NOMO-1 (cell line): Measurements from ENCODE around the gene PLEKHA7.
"Not testable (repeated sequence)": the region's sequence is repeated elsewhere in the genome, so short reads cannot be mapped to it uniquely, and the experiment has no call there.

ENCODE experiments used
- DNase-seq, 2 experiments: peaks; one replicate each; lab custom pipeline; 2025; ENCODE audit not compliant: unreplicated experiment in 2 of 2; lab: John Stamatoyannopoulos, UW

PLEKHA7 gene, protein sequence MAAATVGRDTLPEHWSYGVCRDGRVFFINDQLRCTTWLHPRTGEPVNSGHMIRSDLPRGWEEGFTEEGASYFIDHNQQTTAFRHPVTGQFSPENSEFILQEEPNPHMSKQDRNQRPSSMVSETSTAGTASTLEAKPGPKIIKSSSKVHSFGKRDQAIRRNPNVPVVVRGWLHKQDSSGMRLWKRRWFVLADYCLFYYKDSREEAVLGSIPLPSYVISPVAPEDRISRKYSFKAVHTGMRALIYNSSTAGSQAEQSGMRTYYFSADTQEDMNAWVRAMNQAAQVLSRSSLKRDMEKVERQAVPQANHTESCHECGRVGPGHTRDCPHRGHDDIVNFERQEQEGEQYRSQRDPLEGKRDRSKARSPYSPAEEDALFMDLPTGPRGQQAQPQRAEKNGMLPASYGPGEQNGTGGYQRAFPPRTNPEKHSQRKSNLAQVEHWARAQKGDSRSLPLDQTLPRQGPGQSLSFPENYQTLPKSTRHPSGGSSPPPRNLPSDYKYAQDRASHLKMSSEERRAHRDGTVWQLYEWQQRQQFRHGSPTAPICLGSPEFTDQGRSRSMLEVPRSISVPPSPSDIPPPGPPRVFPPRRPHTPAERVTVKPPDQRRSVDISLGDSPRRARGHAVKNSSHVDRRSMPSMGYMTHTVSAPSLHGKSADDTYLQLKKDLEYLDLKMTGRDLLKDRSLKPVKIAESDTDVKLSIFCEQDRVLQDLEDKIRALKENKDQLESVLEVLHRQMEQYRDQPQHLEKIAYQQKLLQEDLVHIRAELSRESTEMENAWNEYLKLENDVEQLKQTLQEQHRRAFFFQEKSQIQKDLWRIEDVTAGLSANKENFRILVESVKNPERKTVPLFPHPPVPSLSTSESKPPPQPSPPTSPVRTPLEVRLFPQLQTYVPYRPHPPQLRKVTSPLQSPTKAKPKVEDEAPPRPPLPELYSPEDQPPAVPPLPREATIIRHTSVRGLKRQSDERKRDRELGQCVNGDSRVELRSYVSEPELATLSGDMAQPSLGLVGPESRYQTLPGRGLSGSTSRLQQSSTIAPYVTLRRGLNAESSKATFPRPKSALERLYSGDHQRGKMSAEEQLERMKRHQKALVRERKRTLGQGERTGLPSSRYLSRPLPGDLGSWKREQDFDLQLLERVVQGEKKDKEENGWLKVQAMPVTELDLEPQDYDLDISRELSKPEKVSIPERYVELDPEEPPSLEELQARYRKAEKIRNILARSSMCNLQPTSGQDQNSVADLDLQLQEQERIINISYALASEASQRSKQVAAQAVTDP

DNA sequence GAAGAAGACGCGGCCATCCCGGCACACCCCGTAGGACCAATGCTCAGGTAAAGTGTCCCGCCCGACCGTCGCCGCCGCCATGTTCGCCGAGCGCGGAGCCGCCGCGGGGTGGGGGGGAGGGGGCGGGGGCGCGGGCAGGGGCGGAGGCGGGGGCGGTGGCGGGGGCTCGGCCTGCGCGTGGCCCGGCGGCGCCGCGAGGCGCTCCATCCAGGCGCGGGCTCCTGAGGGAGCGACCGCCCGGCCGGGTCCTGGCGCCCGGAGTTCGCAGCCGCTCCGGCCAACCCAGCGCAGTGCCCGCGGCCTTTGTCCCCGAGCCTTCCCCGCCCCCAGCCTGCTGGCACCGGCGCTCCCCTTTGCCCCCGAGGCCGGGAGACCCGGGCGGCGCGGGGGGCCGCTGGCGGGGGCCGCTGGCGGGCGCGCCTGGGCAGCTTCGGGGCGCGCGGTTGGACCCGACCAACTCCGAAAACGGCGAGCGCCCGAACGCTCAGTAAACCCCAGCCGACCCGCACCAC, at the start of gene PLEKHA7:
PLEKHA7 (minus strand) TSS at position 94 of the 512 bp plus-strand sequence; CDS start at position 81, 13 bp downstream.
- DNase-seq, result no peak

DNA sequence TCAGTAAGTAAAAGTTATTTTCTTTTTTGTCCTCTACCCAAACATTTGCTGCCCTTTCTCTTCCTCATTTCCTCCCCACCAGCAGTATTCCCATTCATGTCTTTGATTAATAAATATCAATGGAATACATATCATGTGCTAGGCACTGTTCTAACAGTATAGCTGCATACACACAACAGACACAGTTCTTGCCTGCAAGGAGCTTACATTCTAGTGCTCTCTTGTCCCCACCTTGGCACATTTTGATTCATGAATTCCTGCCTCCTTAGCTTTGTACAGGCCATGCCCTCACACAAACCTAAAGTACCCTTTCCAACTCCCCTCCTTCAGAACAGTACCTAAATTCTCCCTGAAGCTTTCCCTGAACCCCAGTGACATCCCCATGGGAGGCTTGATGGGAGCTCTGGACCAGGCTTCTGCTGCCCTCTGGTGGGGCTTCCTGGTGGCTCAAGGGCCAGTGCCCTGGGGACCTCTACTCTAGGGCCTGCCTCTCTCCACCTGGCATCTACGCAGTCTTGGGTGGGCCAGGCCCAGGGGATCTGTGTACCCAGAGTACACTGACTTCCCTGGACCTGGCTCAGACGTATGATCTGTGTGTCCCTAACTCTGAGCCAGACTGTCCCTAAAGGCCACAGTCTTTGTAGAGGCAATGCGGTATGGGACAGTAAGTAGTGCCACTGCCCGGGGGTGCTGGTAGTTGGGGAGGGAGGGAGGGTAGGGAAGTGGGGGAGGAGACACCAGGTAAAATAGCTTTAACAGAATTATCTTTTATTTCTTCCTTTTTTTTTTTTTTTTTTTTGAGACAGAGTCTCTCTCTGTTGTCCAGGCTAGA, 49.2 kb upstream of the PLEKHA7 start:
- DNase-seq, result peak in 1 of 2 experiments; percentile 14

DNA sequence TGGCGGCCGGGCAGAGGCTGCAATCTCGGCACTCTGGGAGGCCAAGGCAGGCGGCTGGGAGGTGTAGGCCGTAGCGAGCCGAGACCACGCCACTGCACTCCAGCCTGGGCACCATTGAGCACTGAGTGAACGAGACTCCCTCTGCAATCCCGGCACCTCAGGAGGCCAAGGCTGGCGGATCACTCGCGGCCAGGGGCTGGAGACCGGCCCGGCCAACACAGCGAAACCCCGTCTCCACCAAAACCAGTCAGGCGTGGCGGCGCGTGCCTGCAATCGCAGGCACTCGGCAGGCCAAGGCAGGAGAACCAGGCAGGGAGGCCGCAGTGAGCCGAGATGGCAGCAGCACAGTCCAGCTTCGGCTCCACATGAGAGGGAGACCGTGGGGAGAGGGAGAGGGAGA, 36.9 kb upstream of the PLEKHA7 start:
- not testable (repeated sequence) for DNase-seq

DNA sequence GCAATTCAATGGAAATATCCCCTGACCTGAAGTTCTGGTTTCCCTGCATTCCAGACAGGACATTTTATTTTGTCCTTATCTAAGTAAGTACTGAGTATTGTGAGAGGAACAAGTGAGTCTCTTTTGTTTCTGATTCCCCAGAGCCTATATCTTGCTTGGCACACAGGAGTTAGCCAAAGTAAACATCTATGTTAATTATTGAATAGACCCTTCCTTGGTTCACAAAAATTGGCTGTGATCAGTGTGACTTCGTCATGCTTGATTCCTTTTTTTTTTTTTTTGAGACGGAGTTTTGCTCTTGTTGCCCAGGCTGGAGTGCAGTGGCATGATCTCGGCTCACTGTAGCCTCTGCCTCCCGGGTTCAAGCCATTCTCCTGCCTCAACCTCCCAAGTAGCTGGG, 34.3 kb upstream of the PLEKHA7 start:
- not testable (repeated sequence) for DNase-seq

DNA sequence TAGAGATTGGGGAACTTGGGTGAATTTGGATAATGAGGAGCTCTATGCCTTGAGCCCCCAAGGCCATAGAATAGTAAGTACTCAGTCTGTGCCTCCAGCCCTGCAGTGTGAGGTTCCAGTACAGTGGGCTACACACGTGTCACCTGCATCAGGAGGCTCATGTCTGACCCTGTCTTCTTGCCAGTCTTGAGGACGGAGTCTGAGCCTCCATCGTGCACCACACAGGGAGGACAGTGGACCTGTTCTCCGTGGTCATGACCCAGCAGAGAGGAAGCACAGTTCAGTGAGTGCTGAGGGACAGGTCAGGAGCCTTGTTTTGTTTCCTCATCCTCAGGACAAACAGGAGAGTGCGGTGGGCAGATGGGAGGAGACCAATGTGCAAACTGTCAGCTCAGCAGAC, 32.5 kb upstream of the PLEKHA7 start:
- DNase-seq, result no peak

DNA sequence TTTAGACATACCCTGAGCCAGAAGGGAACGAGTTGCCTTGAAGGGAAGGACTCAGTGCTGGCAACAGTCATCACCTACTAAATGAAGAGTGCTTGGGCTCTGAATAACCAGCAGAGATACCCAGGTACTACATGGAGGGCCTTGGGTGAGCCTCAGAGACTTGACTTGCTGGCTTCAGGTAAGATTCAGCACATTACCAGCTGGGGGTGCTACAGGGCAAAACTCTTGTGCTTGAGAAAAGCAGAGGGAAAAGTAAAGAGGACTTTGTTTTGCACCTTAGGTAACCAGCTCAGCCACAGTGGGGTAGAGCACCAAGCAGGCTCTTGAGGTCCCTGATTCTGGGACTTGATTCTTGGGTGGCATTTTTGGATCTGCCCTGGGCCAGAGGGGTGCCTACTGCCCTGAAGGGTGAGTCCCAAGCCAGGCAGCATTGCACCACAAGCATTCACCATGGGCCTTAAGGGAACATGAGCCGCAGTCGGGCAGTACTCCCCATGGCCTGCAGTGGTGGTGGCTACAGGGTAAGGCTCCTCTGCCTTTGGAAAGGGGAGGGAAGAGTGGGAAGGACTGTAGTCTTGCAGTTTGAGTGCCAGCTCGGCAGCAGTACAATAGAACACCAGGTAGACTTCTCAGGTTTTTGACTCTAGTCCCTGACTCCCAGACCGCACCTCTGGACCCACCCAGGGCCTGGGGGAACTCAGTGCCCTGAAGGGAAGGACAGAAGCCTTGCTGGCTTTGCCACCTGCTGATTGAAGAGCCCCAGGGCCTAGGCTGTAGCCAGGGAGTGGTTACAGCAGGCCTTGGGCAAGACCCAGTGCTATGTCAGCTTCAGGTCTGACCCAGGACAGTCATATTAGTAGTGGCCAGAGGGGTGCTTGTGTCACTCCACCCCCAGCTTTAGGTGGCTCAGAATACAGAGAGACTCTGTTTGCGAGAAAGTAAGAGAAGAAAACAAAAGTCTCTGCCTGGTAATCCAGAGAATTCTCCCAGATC, 22.7 kb upstream of the PLEKHA7 start:
- DNase-seq, result no peak

DNA sequence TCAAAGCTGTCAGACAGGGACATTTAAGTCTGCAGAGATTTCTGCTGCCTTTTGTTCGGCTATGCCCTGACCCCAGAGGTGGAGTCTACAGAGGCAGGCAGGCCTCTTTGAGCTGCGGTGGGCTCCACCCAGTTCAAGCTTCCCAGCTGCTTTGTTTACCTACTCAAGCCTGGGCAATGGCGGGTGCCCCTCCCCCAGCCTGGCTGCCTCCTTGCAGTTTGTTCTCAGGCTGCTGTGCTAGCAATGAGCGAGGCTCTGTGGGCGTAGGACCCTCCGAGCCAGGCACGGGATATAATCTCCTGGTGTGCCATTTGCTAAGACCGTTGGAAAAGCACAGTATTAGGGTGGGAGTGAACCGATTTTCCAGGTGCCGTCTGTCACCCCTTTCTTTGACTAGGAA, 19.8 kb upstream of the PLEKHA7 start:
- DNase-seq, result not testable (repeated sequence)

DNA sequence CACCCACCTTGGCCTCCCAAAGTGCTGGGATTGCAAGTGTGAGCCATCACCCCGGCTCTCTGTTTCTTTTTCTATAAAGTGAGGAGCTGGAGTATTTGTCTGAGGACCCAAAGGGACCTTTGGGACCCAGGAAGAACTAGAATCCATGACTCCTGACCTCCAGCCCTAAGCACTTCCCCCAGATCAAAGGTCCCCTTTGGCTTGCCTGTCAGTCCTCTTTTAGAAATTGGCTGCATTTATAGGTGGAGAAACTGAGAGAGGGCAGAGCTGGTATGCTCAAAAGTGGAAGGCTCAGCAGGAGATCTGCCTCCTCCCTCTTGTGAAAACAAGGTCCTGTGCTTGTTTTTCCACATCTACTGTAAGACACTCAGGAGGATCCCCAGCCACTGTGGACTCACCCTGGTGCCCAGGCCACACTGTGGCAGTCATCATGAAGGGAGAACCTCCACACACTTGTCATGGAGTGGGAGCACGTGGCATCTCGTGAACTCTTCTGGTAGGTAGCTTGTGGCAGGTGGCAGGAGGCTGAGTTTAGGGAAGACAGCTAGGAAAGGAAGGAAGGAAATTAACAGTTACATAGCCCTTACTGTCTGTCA, 12.4 kb upstream of the PLEKHA7 start:
- no peak for DNase-seq

DNA sequence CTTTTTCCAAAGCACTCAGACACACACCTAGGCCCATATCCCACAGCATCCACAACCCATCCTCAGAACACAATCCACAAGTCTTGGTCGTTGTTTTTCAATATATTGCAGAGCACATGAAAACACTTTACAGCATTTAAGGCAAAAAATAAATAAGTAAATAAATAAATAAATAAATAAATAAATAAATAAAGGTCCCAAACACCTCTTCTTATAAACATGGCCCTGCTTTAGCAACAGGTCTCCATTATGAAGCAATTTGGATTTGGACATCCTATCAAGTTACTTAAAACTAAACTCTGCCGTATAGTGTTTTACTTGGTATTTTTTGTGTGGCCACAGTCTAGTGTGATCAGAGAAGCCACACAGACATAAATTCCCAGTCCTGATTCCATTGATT, 10.7 kb upstream of the PLEKHA7 start:
- DNase-seq, result no peak

DNA sequence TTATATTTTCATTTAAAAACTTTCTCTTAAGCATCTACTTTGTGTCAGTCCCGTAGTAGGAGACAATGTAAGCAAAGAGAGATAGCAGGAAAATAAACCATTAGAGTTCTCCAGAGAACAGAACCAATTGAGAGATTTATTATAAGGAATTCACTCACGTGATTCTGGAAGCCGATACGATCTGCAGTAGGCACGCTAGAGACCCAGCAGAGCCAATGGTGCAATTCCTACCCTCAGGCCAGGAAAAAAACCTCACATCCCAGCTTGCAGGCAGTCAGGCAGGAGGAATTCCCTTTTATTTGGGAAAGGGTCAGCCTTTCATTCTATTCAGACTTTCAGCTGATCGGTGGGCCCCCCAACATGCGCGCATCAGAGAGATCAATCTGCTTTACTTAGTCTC, 7.3 kb upstream of the PLEKHA7 start:
- DNase-seq, result no peak

DNA sequence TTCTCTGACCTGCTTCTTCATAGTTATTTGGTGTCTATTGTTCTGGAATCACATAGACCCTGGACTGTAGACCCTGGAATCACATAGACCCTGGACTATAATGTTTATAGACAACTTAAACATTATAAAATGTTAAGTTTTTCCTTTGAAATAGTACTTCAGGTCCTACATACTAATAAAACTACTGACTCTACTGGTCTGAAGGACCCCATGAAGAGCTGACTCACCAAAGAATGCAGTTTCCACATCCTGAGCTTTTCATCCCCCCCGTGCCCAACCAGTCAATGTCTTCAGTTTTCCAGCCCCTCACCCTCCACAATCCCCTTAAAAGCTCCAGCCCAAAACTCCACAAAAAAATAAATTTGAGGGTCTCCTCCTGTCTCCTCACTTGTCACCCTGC, 6.6 kb upstream of the PLEKHA7 start:
- no peak for DNase-seq

DNA sequence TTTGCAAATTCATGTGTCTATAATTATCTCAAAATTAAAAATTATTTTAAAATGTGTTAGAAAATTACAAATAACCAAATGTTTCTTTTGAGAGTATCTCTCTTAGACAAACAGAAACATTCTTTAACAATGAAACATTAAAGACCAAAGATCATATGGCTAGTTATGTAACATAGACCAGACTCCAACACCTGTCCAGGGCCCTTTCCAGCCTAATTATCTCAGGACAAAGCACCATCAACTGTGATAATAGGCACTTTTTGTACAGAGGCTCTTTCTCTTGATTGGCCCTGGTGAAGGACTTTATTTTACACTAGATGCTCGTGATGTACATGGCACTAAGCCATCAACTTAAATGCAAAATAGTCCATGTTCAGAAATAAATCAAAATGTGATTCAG, 5.0 kb upstream of the PLEKHA7 start:
- DNase-seq, result no peak

DNA sequence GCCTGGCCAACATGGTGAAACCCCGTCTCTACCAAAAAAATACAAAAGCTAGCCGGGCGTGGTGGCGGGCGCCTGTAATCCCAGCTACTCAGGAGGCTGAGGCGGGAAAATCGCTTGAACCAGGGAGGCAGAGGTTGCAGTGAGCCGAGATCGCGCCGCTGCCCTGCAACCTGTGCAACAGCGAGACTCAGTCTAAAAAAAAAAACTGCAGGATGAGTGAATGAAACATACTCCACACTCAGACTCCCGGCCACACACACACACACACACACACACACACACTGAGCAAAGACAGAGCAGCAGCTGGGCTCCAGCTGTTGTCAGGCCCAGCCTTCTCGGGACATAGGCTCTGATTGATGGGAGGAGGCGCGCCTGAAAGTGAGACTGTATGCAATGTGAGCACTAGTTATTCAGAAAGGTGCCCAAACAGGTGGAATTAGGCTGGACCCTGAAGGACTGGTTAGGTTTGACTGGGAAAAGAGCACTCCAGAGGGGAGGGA, 1.5 kb upstream of the PLEKHA7 start:
- DNase-seq, result no peak

DNA sequence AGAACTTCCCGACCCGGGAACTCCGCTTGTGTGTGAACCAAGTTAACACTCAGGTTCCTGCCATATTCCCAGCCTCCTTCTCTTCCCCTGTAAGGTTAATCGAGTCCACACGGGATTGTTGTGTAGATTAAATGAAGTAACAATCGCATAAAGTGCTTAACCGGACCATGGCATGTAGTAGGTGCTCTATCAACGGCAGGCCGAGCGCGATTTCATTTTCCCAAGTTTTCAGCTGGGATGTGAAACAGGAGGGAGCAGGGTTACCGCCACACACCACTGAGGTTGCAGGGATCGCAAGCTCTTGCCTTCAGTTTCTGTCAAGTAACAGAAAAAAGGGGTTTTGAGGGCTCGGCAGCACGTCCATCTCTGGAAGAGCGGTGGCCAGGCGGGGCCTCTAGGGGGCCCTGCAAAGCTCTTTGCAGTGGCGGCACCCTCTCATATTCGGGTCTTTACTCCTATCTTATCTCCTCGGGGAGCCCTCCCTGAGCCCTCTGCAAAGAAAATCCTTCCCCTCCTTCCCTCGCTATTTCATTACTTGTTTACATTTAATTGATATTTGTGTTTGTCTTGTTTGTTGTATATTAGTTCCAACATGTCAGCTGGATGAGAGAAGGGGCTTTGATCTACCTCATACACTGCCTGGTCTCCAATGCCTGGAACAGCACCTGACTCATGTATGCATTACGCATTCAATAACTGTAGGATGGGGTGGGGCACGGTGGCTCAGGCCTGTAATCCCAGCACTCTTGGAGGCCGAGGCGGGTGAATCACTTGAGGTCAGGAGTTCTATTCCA, 816 bp upstream of the PLEKHA7 start:
- DNase-seq, result no peak

DNA sequence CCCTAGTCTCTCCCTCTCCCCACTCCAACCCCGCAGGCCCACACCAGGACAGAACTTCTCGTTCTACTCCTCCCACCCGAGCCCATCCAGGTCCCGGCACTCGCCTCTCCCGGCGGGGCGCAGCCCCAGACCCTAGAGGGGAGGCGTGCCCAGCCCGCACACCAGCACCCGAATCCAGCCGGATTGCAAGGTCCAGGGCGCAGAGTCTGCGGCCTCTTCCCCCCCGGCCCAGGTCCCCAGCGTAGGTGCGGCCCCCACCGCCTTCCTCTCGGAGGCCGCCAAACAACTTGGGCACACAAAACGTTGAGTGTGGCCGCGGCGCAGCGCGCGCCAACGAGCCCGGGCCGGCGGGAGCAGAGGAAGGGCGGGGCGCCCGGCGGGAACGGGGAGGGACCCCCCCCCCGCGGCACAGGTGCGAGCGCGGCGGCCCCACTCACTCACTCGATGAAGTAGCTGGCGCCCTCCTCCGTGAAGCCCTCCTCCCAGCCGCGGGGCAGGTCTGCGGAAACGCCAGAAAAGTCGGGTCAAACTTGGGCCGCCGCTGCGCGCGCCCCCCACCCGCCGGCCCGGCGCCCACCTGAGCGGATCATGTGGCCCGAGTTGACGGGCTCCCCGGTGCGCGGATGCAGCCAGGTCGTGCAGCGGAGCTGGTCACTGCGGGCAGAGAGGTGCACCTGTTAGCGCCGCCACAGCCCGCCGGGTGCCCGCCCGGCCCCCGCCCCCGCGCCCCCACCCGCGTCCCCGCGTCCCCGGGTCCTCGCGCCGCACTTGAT, 480 bp downstream of the PLEKHA7 start:
- no peak for DNase-seq

DNA sequence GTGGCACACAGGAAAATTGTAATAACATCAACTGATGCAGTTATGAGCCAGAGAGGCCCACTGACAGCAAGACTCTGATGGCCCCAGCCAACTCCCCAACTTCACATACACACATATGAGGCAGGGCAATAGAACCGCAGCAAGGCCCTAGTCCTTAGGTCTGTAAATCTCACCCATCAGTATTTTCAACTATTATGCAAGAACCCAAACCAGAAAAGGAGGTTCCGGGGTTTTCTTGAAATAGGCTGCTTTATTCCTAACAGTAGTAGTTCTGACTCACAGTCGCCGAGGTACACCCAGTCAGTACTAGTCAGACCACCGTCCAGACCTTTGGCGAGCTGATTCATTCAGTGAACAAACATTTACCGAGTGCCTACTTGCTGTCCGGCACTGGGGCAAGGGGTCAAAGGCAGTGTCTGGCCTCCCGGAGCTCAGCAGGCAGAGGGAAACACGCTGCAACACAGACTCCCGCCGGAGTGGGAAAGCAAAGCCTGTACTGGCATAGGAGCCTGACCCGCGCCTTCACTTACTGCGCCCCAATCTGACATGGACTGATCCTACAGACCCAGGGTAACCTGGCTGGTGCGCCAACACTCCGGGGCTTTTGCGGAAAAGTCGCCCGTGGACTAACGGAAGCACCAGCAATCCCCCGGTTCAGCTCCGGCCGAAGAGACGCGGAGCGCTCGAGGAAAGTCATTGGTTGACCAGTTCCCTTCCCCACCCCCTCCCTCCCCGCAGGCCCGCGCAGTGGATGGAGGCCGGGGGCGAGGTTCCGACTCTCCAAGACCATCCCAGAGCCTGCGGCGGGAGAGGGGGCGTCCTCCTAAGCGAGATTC, 1.3 kb downstream of the PLEKHA7 start:
- no peak for DNase-seq
